ENCODE results near the gene MSRB3. TPM values are rescaled to one million over a fixed set of nuclear protein-coding genes. Genes with fewer than 3 reads are reported as not detected.
"Not testable (repeated sequence)": the region's sequence is repeated elsewhere in the genome, so short reads cannot be mapped to it uniquely, and the experiment has no call there.

MSRB3 gene
- total RNA-seq, 1 donor from 2014 or later, result not detected

- DNase-seq (no peak), ATAC-seq (ENCODE audit: low read depth) (no peak)
- no peak overlapping the region for H3K4me3 Mint-ChIP-seq
- intact Hi-C loops (cut with micrococcal nuclease), result no loop called here
- CTCF ChIA-PET, result no interaction called here
- H3K27me3 Mint-ChIP-seq, result no peaks in the 10 kb centered on the region
- H3K36me3 Mint-ChIP-seq (ENCODE audit: low read depth), result no peaks in the 10 kb centered on the region
- POLR2A ChIA-PET, result no interaction called here
- no peak overlapping the region for H3K27ac Mint-ChIP-seq
- H3K9me3 Mint-ChIP-seq, result no peaks in the 10 kb centered on the region
- TF ChIP-seq CTCF (IDR thresholded peaks at IDR 0.05), result no peak
- H3K4me1 Mint-ChIP-seq, result no peaks in the 10 kb centered on the region
Measured at GRCh38 chr12:65470256-65470655, 191.8 kb downstream of the MSRB3 start.

DNA sequence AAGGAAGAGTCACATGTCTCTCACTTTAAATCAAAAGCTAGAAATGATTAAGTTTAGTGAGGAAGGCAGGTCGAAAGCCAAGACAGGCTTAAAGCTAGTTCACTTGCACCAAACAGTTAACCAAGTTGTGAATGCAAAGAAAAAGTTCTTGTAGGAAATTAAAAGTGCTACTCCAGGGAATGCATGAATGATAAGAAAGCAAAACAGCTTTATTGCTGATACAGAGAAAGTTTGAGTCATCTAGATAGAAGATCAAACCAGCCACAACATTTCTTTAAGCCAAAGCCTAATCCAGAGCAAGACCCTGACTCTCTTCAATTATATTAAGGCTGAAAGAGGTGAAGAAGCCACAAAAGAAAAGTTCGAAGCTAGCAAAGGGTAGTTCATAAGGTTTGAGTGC, 193.6 kb downstream of the MSRB3 start:
- Mint-ChIP-seq H3K9me3 (no peaks in the 10 kb centered on the region), H3K4me3 (no peak overlapping the region), H3K27ac (no peak overlapping the region), H3K36me3 (ENCODE audit: low read depth) (no peaks in the 10 kb centered on the region), H3K4me1 (no peaks in the 10 kb centered on the region), H3K27me3 (no peaks in the 10 kb centered on the region)
- intact Hi-C loops (cut with micrococcal nuclease), result no loop called here
- ChIA-PET CTCF (no interaction called here), POLR2A (no interaction called here)
- no peak for TF ChIP-seq CTCF (IDR thresholded peaks at IDR 0.05)
- no peak for DNase-seq
- ATAC-seq (ENCODE audit: low read depth), result no peak

GRCh38 chr12:65474831-65475230, 196.3 kb downstream of the MSRB3 start:
- TF ChIP-seq CTCF (IDR thresholded peaks at IDR 0.05), result no peak
- Mint-ChIP-seq H3K9me3 (no peaks in the 10 kb centered on the region), H3K27ac (no peak overlapping the region), H3K4me3 (no peak overlapping the region), H3K4me1 (no peaks in the 10 kb centered on the region), H3K27me3 (no peaks in the 10 kb centered on the region), H3K36me3 (ENCODE audit: low read depth) (no peaks in the 10 kb centered on the region)
- ChIA-PET CTCF (no interaction called here), POLR2A (no interaction called here)
- no peak for ATAC-seq (ENCODE audit: low read depth)
- DNase-seq, result no peak
- intact Hi-C loops (cut with micrococcal nuclease), result no loop called here

DNA sequence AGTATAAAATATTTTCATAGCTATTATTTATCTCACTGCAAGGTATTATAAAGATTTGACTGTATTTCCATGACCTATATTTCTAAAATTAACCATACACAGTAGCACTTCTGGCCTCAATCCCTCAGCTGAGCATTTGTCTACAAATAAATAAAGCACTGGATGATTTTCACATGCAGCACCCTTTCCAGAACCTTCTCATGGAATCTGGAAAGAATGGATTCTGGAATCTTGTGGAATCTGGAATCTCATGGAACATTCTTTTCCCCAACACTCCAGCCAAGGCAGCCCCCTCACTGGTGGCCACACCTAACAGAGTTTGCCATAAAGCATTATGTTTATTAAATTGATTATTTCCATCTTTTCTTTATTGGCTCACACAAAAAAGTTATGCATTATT, 199.2 kb downstream of the MSRB3 start:
- Mint-ChIP-seq H3K9me3 (peaks cover 5% of the 10 kb centered on the region), H3K4me1 (no peaks in the 10 kb centered on the region), H3K4me3 (no peak overlapping the region), H3K27ac (no peak overlapping the region), H3K36me3 (ENCODE audit: low read depth) (no peaks in the 10 kb centered on the region), H3K27me3 (no peaks in the 10 kb centered on the region)
- no peak for ATAC-seq (ENCODE audit: low read depth)
- ChIA-PET CTCF (no interaction called here), POLR2A (no interaction called here)
- no peak for DNase-seq
- no peak for TF ChIP-seq CTCF (IDR thresholded peaks at IDR 0.05)
- intact Hi-C loops (cut with micrococcal nuclease), result no loop called here

- H3K27me3 Mint-ChIP-seq; H3K27ac Mint-ChIP-seq; H3K4me3 Mint-ChIP-seq; H3K36me3 Mint-ChIP-seq (ENCODE audit: low read depth); ATAC-seq (ENCODE audit: low read depth); POLR2A ChIA-PET; H3K4me1 Mint-ChIP-seq; intact Hi-C loops (cut with micrococcal nuclease); CTCF ChIA-PET; DNase-seq: not testable (repeated sequence)
- H3K9me3 Mint-ChIP-seq, result peaks cover 14% of the 10 kb centered on the region
Measured at GRCh38 chr12:65483891-65484516, 205.5 kb downstream of the MSRB3 start.

GRCh38 chr12:65488197-65488596, 209.7 kb downstream of the MSRB3 start:
- TF ChIP-seq CTCF (IDR thresholded peaks at IDR 0.05), result no peak
- H3K4me3 Mint-ChIP-seq, result no peak overlapping the region
- H3K9me3 Mint-ChIP-seq, result peaks cover 9% of the 10 kb centered on the region
- H3K4me1 Mint-ChIP-seq, result no peaks in the 10 kb centered on the region
- intact Hi-C loops (cut with micrococcal nuclease), result no loop called here
- no peak overlapping the region for H3K27ac Mint-ChIP-seq
- H3K27me3 Mint-ChIP-seq, result no peaks in the 10 kb centered on the region
- H3K36me3 Mint-ChIP-seq (ENCODE audit: low read depth), result no peaks in the 10 kb centered on the region
- ChIA-PET CTCF (no interaction called here), POLR2A (no interaction called here)
- ATAC-seq (ENCODE audit: low read depth), result no peak
- no peak for DNase-seq

Measured in activated B cell treated with CpG ODN at 0.5 μM for 24 hours (primary cell).